Measurements from ENCODE around the gene TRPC4. TPM values are rescaled to one million over a fixed set of nuclear protein-coding genes. Genes with fewer than 3 reads are reported as not detected.
"Not testable (repeated sequence)": the region's sequence is repeated elsewhere in the genome, so short reads cannot be mapped to it uniquely, and the experiment has no call there.

The TRPC4 gene
- total RNA-seq, 1 donor from 2014 or later: not detected

DNA sequence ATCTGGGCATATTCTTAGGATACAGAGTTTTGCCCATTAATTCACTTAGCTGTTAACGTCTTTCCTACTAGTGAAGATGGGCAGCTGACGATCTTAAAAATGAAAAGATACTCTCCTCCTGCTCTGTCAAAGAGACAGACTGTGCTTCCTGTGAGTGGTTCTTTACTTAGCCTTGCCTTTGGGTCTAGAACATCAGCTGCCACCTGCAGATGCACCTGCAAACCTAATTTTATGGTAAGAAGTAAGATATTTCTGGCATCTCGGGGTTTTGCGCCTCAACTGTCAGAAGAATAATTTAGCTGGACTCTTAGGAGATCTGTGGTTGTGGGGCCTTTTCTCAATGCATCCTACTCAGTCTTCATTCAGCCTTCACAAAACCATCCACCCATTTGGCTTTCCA, 36.2 kb downstream of the TRPC4 start:
- intact Hi-C loops (cut with micrococcal nuclease): no loop called here

DNA sequence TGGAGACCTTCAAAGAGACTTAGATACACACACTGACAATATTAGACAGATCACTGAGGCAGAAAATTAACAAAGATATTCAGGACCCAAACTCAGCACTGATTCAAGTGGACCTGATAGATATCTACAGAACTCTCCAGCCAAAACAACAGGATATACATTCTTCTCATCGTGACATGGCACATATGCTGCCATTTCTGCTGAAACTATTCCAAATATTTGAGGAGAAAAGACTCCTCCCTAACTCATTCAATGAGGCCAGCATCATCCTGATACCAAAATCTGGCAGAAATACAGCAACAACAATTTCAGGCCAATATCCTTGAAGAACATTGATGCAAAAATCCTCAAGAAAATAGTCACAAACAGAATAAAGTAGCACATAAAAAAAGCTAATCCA, 53.3 kb downstream of the TRPC4 start:
- intact Hi-C loops (cut with micrococcal nuclease): no loop called here

- intact Hi-C loops (cut with micrococcal nuclease): no loop called here
Measured at GRCh38 chr13:37811441-37811840, 58.1 kb downstream of the TRPC4 start.

DNA sequence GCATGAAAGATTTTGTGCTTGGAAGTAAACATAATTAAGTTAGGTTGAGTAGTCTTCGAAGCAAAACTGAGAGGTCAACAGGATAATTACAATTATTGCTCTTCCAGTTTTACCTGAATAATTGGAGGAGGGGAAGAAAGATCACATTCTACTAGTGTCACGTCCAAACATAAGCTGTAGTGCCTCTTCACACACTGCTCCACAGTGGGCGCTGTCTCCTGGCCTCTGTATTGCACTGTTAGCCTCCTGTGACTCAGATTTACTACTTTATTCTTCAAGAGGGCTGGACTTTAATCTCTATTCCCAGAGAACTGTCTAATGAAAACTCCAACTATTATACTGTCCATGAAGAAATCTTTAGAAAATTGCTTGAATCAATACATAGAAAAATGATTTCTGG, 62.9 kb downstream of the TRPC4 start:
- intact Hi-C loops (cut with micrococcal nuclease): loop anchor here (10.0 kb wide), 1 partner anchor 1388 kb away; no protein-coding TSS in a partner anchor

DNA sequence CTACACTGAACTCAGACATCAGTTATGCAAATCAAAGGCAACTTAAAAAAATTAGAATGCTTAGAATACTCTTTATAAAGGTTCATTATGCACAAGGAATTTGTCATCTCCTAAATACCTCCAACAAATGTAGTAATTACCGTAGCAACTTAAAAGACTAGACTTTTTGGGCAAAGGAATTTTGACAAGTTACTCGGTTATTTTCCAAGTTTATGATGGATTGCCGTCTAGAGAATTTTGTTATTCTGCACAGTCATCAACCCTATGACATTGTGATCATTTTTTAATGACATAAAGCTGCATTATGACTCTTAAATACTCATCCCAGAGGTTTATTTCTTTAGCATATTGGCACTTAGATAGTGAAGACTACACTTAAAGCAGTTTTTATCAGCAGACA, 71.9 kb downstream of the TRPC4 start:
- intact Hi-C loops (cut with micrococcal nuclease): no loop called here

DNA sequence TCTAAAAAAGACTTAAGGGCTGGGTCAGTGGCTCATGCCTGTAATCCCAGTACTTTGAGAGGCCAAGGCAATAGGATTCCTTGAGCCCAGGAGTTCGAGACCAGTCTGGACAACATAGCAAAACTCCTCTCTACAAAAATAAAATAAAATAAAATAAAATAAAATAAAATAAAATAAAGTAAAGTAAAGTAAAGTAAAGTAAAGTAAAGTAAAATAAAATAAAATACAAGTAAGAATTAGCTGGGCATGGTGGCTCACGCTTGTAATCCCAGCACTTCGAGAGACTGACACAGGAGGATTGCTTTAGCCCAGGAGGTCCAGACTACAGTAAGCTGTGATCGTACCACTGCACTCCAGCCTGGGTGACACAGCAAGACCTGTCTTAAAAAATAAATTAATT, 72.8 kb downstream of the TRPC4 start:
- intact Hi-C loops (cut with micrococcal nuclease): not testable (repeated sequence)

- intact Hi-C loops (cut with micrococcal nuclease): no loop called here
Measured at GRCh38 chr13:37795326-37795725, 74.2 kb downstream of the TRPC4 start.

DNA sequence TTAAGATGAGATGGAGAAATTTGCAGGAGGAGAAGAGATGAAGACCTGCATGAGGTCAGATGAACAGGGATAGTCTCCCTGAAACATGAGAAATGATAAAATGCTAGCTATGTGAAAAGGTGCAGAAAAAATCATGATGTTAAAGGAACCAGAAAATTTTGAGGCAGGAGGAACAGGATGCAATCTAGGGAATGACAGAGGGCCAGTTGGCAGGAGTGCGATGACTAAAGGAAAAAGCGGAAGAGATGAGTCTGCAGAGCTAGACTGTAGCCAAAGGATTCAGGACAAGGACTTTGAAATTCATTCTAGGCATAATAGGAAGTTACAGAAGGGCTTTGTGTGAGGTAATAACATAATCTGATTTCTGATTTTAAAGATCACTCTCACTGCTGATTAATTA, 77.9 kb downstream of the TRPC4 start:
- intact Hi-C loops (cut with micrococcal nuclease): no loop called here

DNA sequence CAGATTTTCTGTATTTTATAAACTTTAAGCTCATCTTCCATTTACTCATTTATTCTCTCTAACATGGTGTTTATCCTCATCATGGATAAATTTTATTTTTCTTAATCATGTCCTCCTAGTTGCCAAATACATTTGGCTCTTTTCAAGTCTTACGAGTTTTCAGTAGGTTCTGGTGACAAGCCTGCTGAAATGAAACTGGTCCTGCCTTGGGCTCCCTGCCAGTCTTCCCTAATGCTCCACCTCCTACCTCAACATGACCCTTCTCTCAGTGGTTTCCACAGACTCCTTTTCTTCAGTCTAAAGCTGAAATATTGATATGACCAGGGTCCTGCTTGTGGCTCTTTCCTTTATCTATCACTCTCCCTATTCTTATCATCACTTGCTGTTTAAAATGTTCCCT, 81.2 kb downstream of the TRPC4 start:
- intact Hi-C loops (cut with micrococcal nuclease): no loop called here

DNA sequence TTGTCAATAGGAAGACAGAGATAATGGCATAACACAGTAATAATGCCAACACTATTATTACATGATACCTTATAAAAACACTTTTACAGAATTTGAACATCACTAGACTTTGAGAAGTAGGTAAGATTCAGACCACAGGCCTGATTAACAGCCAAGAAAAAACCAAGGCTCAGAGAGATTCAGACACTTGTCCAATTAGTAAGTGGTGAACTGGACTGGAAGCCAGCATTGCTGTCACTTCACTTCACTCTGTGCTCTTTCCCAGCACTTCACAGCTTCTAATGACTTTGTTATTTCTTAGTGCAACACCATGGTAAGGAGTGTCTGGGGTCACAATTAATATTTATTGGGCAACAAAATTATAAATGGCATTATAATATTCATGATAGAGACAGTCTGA, 91.9 kb downstream of the TRPC4 start:
- intact Hi-C loops (cut with micrococcal nuclease): no loop called here

- intact Hi-C loops (cut with micrococcal nuclease): no loop called here
Measured at GRCh38 chr13:37775871-37776270, 93.7 kb downstream of the TRPC4 start.

DNA sequence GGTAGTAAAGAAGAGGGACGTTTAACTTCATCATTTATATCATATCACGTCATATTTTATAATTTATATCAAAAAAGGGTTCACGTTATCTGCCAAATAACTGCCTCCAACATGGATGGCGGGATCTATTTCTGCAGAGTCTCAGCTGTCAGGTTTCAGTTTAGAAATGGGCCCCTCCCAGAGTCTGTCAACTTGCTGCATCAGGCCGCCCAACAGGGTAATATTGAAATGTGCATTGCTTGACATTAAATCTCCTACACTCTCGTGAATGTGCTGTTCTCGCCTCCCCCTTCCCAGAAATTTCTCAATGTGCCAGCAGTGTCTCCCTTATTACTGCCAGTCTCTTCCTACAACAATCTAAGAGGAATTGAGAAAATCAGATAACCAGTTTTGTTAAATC, 96.9 kb downstream of the TRPC4 start:
- intact Hi-C loops (cut with micrococcal nuclease): no loop called here

GRCh38 chr13:37769545-37769944, 100.0 kb downstream of the TRPC4 start:
- intact Hi-C loops (cut with micrococcal nuclease): loop anchor here (10.0 kb wide), 1 partner anchor 1145 kb away; no protein-coding TSS in a partner anchor

DNA sequence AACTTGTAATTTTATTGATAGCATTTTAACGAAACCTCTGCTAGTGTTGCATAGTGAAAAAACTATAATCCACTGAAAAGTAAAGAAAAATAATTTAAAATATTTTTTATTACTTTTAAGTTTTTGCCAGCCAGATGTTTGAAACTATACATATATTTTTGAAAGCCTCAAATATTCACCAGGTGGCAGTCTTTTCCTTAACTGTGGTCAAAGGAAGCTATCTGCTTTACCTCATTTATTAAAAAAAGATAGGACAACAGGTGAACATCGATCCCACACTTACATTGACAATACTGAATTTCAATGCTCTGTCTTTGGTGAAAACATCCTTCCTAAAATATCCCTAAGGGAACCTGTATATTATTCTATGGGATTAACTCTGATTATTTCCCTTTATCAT, 100.5 kb downstream of the TRPC4 start:
- intact Hi-C loops (cut with micrococcal nuclease): loop anchor here (10.0 kb wide), 1 partner anchor 1146 kb away; no protein-coding TSS in a partner anchor

- intact Hi-C loops (cut with micrococcal nuclease): loop anchor here (10.0 kb wide), 1 partner anchor 1148 kb away; no protein-coding TSS in a partner anchor
Measured at GRCh38 chr13:37766502-37766901, 103.1 kb downstream of the TRPC4 start.

- intact Hi-C loops (cut with micrococcal nuclease): no loop called here
Measured at GRCh38 chr13:37755349-37755748, 114.2 kb downstream of the TRPC4 start.

GRCh38 chr13:37753776-37754175, 115.8 kb downstream of the TRPC4 start:
- intact Hi-C loops (cut with micrococcal nuclease): no loop called here

DNA sequence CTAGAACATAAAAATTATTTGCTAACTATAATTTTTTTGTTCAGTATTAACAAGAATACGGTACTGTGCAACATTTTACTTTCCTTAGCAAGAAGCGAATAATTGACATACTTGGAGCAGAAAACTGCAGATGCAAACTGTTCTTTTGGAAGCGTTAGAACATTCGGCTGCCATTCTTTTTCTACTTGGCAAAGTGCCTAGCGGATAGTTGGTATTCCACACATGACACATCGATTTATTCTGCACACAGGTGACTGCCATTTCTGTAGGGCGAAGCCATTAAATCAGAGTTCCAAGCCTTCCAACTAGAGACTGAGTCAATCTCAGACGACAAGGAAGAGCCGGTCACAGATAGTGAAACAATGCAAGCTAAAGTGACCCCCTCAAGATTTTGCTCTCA, 117.4 kb downstream of the TRPC4 start:
- intact Hi-C loops (cut with micrococcal nuclease): no loop called here

DNA sequence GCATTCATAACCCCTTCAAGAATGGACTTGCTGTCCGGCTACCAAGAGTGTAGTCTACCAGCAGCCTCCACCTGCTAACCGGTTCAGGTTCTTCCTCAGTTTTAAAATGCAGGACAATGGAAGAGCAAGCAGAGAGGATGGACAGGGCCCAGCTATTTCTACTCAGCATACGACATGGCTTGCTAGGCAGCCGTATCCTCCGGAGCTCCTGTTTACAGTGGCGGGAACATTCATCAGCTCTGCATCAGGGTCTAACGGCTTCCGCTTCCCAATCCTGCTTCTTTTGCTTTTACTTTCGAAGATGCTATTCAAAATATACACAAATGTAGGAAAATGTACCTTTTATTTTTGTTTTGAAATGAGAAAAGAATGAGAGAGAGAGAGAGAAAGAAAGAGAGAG, 118.5 kb downstream of the TRPC4 start:
- intact Hi-C loops (cut with micrococcal nuclease): no loop called here

DNA sequence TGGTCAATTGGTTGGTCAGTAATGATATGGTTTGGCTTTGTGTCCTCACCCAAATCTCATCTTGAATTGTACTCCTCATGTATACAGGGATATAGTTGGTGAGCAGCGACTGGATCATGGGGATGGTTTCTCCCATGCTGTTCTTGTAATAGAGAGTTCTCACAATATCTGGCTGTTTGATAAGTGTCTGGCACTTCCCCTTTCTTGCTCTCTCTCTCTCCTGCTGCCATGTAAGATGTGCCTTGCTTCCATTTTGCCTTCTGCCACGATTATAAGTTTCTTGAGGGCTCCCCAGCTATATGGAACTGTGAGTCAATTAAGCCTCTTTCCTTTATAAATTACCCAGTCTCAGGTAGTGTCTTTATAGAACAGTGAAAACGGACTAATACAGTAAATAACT, 120.7 kb downstream of the TRPC4 start:
- intact Hi-C loops (cut with micrococcal nuclease): no loop called here

- intact Hi-C loops (cut with micrococcal nuclease): no loop called here
Measured at GRCh38 chr13:37747071-37747612, 122.4 kb downstream of the TRPC4 start.

GRCh38 chr13:37741536-37741935, 128.0 kb downstream of the TRPC4 start:
- intact Hi-C loops (cut with micrococcal nuclease): no loop called here

- intact Hi-C loops (cut with micrococcal nuclease): no loop called here
Measured at GRCh38 chr13:37736045-37736444, 133.5 kb downstream of the TRPC4 start.

- intact Hi-C loops (cut with micrococcal nuclease): no loop called here
Measured at GRCh38 chr13:37735293-37735692, 134.3 kb downstream of the TRPC4 start.

Measured in T-helper 1 cell treated with Interleukin-12 subunit alpha and Interleukin-12 subunit beta and Interleukin-4 antibody, amounts not matched to agents 30 ng/mL and 1 ng/mL, for 36 hours (primary cell).